MM.1S (cell line): ENCODE results near the gene PACRG.

Experiments
- CTCF ChIP-seq: fragments of 300-600 bp; sonication (generic); IDR thresholded peaks from 2 replicates; pipeline ENCODE4 v1.5.1; 2016; ENCODE audit warnings: antibody characterized with exemption, low read length, mixed read lengths
- EZH2 ChIP-seq: fragments of 300-600 bp; sonication (generic); optimal IDR thresholded peaks from 2 replicates; pipeline ENCODE3; 2017; ENCODE audit warnings: low read depth, mild to moderate bottlenecking, antibody characterized with exemption, low read length, mixed read lengths
- EZH2phosphoT487 ChIP-seq: fragments of 300-600 bp; sonication (generic); IDR thresholded peaks from 2 replicates; pipeline ENCODE4 v1.6.1; 2018; ENCODE audit warnings: antibody characterized with exemption, low read length

- TF ChIP-seq CTCF: no peak
- no peak for TF ChIP-seq EZH2phosphoT487
- no peak for TF ChIP-seq EZH2
Measured at GRCh38 chr6:162974685-162975084, 246.9 kb downstream of the PACRG start.
